H1 (cell line): ENCODE results near the gene PCSK4. TPM values are rescaled to one million over a fixed set of nuclear protein-coding genes. Genes with fewer than 3 reads are reported as not detected.

Experiments
- ATF2 ChIP-seq: IDR thresholded peaks from 2 replicates; pipeline ENCODE4 v1.6.1; 2012; ENCODE audit warnings: low read length, inconsistent platforms
- BACH1 ChIP-seq: IDR thresholded peaks from 2 replicates; pipeline ENCODE4 v1.6.1; 2012; ENCODE audit warnings: low read length, improper control_type of control experiment
- BCL11A ChIP-seq, 2 experiments: IDR thresholded peaks; one replicate each; pipeline ENCODE4 v1.6.1; 2011; ENCODE audit warnings: low read depth in 2 of 2, low read length in 2 of 2, mild to moderate bottlenecking in 2 of 2
- CBX5 ChIP-seq: fragments of 300-800, 300-1000 bp; sonication (generic); IDR thresholded peaks from 2 replicates; pipeline ENCODE4 v1.7.1; 2016; ENCODE audit warnings: antibody characterized with exemption, low read length, low read depth
- CHD1 ChIP-seq: IDR thresholded peaks from 2 replicates; pipeline ENCODE4 v1.6.1; 2012; ENCODE audit warnings: low read depth, low read length, improper control_type of control experiment
- CREB1 ChIP-seq: IDR thresholded peaks from 2 replicates; pipeline ENCODE4 v1.6.1; 2012; ENCODE audit warnings: inconsistent platforms
- E2F6 ChIP-seq: IDR thresholded peaks from 2 replicates; pipeline ENCODE4 v1.6.1; 2012; ENCODE audit warnings: inconsistent platforms
- EZH2 ChIP-seq: fragments of 200-600 bp; sonication (generic); IDR thresholded peaks from 2 replicates; pipeline ENCODE4 v1.7.1; 2012; ENCODE audit warnings: low read depth, mild to moderate bottlenecking, moderate library complexity, low read length, inconsistent platforms; ENCODE audit not compliant: severe bottlenecking
- FOSL1 ChIP-seq: IDR thresholded peaks from 2 replicates; pipeline ENCODE4 v1.6.1; 2011; ENCODE audit warnings: mild to moderate bottlenecking, low read depth, low read length, moderate library complexity; ENCODE audit not compliant: insufficient read depth
- GABPA ChIP-seq: IDR thresholded peaks from 2 replicates; pipeline ENCODE4 v1.6.1; 2011; ENCODE audit warnings: mild to moderate bottlenecking, low read length, moderate library complexity, borderline replicate concordance; ENCODE audit not compliant: insufficient read depth
- HDAC6 ChIP-seq: IDR thresholded peaks from one replicate; pipeline ENCODE4 v1.7.1; 2012; ENCODE audit warnings: low read depth, mild to moderate bottlenecking, inconsistent platforms, low read length, moderate library complexity
- NANOG ChIP-seq: IDR thresholded peaks from 2 replicates; pipeline ENCODE4 v1.6.1; 2011; ENCODE audit warnings: low read length, low read depth, mild to moderate bottlenecking, inconsistent platforms; ENCODE audit not compliant: insufficient read depth, poor library complexity, severe bottlenecking
- POLR2A ChIP-seq, 2 experiments: IDR thresholded peaks; 1 replicate in 1 of 2; 2 replicates in 1 of 2; pipeline ENCODE4 v1.6.1; 2011; ENCODE audit warnings: low read depth in 2 of 2, low read length in 2 of 2, mild to moderate bottlenecking in 2 of 2; ENCODE audit errors: control extremely low read depth in 1 of 2
- POU5F1 ChIP-seq: IDR thresholded peaks from 2 replicates; pipeline ENCODE4 v1.6.1; 2011; ENCODE audit warnings: low read depth, mild to moderate bottlenecking, low read length, moderate library complexity
- RFX5 ChIP-seq: IDR thresholded peaks from 2 replicates; pipeline ENCODE4 v1.6.1; 2011; ENCODE audit warnings: low read depth, low read length, improper control_type of control experiment, borderline replicate concordance
- RXRA ChIP-seq: IDR thresholded peaks from 2 replicates; pipeline ENCODE4 v1.6.1; 2011; ENCODE audit warnings: low read depth, mild to moderate bottlenecking, low read length, moderate library complexity; ENCODE audit not compliant: insufficient read depth
- SIX5 ChIP-seq: IDR thresholded peaks from 2 replicates; pipeline ENCODE4 v1.6.1; 2011; ENCODE audit warnings: mild to moderate bottlenecking, low read depth, low read length
- SP1 ChIP-seq: IDR thresholded peaks from 2 replicates; pipeline ENCODE4 v1.6.1; 2011; ENCODE audit warnings: low read depth, low read length
- SP2 ChIP-seq: IDR thresholded peaks from 2 replicates; pipeline ENCODE4 v1.6.1; 2012; ENCODE audit warnings: mild to moderate bottlenecking, low read length, inconsistent platforms
- SP4 ChIP-seq: IDR thresholded peaks from 2 replicates; pipeline ENCODE4 v1.6.1; 2012; ENCODE audit warnings: low read length, inconsistent platforms
- SUZ12 ChIP-seq: fragments of 200-600 bp; sonication (generic); IDR thresholded peaks from 2 replicates; pipeline ENCODE4 v1.6.1; 2012; ENCODE audit warnings: mild to moderate bottlenecking, inconsistent platforms, low read length, moderate library complexity, mixed read lengths
- polyA plus RNA-seq, 7 experiments: library from polyadenylated mRNA; depleted of rRNA in 3 of 7; stranded (reverse) in 5 of 7; unstranded in 2 of 7; fragments of >200 nt in 5 of 7; fragments of 200-250 nt in 2 of 7; gene quantifications; 1 replicate in 5 of 7; 2 replicates in 1 of 7; 4 replicates in 1 of 7; pipeline versions ENCODE4 v1.2.1 to v1.2.3, GENCODE V29; 2011 to 2013; ENCODE audit warnings: missing spikeins in 2 of 7, mixed read lengths in 2 of 7
- total RNA-seq: library from RNA; stranded (reverse); fragmentation: NEBNext Ultra II Directional; extraction: Animal tissue kit (Norgen Biotek cat#: 25700); gene quantifications from 2 replicates; pipeline ENCODE4 v1.2.1, GENCODE V29; 2021

The PCSK4 gene
- total and polyA plus RNA-seq, 2 of the 8 experiments (the other 6 are each of a cell fraction or from before 2014, with no cell fraction given): 9.8 to 10.7 TPM

GRCh38 chr19:1507763-1508506, 17.8 kb upstream of the PCSK4 start (continued):
- no peak for TF ChIP-seq GABPA
- no peak for TF ChIP-seq HDAC6
- TF ChIP-seq POU5F1: no peak
- peak; percentile 98 for TF ChIP-seq SP1
- TF ChIP-seq CBX5: no peak
- no peak for TF ChIP-seq POLR2A (IDR thresholded peaks at IDR 0.05; ENCODE audit: control extremely low read depth in 1 of 2, low read depth in 2 of 2, low read length in 2 of 2)
- TF ChIP-seq SP4: peak; percentile 75; the same call in 1 of the 2 replicates
- TF ChIP-seq EZH2: no peak
- TF ChIP-seq RXRA: no peak
- peak; percentile 80 for TF ChIP-seq SP2
- TF ChIP-seq FOSL1: no peak
- TF ChIP-seq ATF2: no peak
- TF ChIP-seq CREB1: peak; percentile 91
- TF ChIP-seq BCL11A (IDR thresholded peaks at IDR 0.05; ENCODE audit: low read depth in 2 of 2, low read length in 2 of 2): no peak
- TF ChIP-seq SIX5: no peak
- TF ChIP-seq RFX5: no peak
- no peak for TF ChIP-seq SUZ12
- TF ChIP-seq NANOG: no peak
- peak; percentile 57; the same call in 1 of the 2 replicates for TF ChIP-seq E2F6
- TF ChIP-seq BACH1: peak; percentile 50; the same call in 1 of the 2 replicates
- no peak for TF ChIP-seq CHD1
